HEK293 (cell line): ENCODE data around the gene NEK9.

Experiments used
- CTCF ChIP-seq: fragments of 450-650 bp; formaldehyde crosslinking; IDR thresholded peaks from 2 replicates; pipeline ENCODE4 v1.5.1; 2016; ENCODE audit warnings: missing biosample characterization, missing genetic modification characterization
- ZFP3 ChIP-seq: fragments of 450-650 bp; formaldehyde crosslinking; IDR thresholded peaks from 2 replicates; pipeline ENCODE4 v1.5.1; 2016; ENCODE audit warnings: low read depth, missing biosample characterization, missing genetic modification characterization
- ZNF707 ChIP-seq: fragments of 450-650 bp; formaldehyde crosslinking; IDR thresholded peaks from 2 replicates; pipeline ENCODE4 v1.5.1; 2016; ENCODE audit warnings: missing biosample characterization, missing genetic modification characterization

- TF ChIP-seq ZFP3 (tag by site-specific recombination) (no peak), ZNF707 (tag by site-specific recombination) (no peak), CTCF (no peak)
These were observed 11.6 kb upstream of the NEK9 start for GRCh38 chr14:75138492-75138891.
